SH-SY5Y (cell line): ENCODE data around the gene MTF1.

Experiments
- GATA2 ChIP-seq: IDR thresholded peaks from 2 replicates; pipeline ENCODE4 v1.6.1; 2011; ENCODE audit warnings: mild to moderate bottlenecking, low read depth, low read length
- GATA3 ChIP-seq: IDR thresholded peaks from 2 replicates; pipeline ENCODE4 v1.6.1; 2011; ENCODE audit warnings: low read depth, mild to moderate bottlenecking, low read length, moderate library complexity

DNA sequence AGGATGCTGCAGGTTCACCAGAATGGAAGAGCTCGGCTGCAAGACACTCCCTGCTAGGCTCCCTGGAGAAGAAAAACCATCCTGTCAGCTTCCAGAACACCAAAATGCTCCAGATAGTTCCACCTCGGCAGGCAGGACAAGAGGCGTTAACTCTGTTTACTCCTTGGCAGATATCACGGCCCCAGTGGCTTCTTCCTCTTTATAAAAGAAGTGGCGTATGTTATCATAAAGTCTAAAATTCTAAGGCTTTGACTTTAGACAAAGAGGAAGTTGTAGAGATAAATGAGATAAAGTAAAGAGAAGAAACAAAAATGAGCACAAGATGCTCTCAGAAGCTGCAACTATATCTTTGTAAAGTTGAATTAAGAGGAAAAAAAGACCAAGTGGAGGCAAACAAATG, 24.3 kb upstream of the MTF1 start:
- TF ChIP-seq GATA2: no peak
- TF ChIP-seq GATA3: no peak
